PC-3 (cell line): ENCODE results near the gene LBX1. TPM values are rescaled to one million over a fixed set of nuclear protein-coding genes. Genes with fewer than 3 reads are reported as not detected.

Source experiments
- ATAC-seq: fragments of 200-7000 bp; cut with Tn5 transposase; 2 replicates; pipeline ENCODE4 v1.9.1; 2020; ENCODE audit warnings: mild to moderate bottlenecking, moderate library complexity
- BruUV-seq: library from RNA; stranded (reverse); fragments of 400-500 nt; replicated peaks from 2 replicates; lab custom pipeline; 2021; lab: Mats Ljungman, UMichigan
- CTCF ChIA-PET: fragments of 300-600 bp; sonication (Branson Sonifier 250); formaldehyde crosslinking; loops from one replicate; lab custom pipeline; 2022; ENCODE audit warnings: antibody characterized with exemption; lab: Charles Lee
- POLR2A ChIA-PET: fragments of 300-600 bp; sonication (Branson Sonifier 250); formaldehyde crosslinking; loops from one replicate; lab custom pipeline; 2022; ENCODE audit warnings: antibody characterized with exemption; ENCODE audit not compliant: unreplicated experiment; lab: Charles Lee
- DNase-seq: peaks from one replicate; pipeline ENCODE4 v3.0.0-alpha.2; 2015
- H2AFZ ChIP-seq: fragments of 300-600 bp; sonication (generic); 2 replicates; pipeline ENCODE4 v1.6.0; 2016; ENCODE audit warnings: antibody characterized with exemption, low read length
- H3F3A ChIP-seq: fragments of 300-600 bp; sonication (generic); one replicate; pipeline ENCODE4 v1.6.0; 2017; ENCODE audit warnings: antibody characterized with exemption, low read length, control low read depth, mild to moderate bottlenecking; ENCODE audit not compliant: unreplicated experiment
- H3K27ac ChIP-seq: fragments of 300-600 bp; sonication (generic); 2 replicates; pipeline ENCODE4 v1.5.1; 2016; ENCODE audit warnings: mild to moderate bottlenecking, low read length
- H3K27me3 ChIP-seq: fragments of 300-600 bp; sonication (generic); 2 replicates; pipeline ENCODE4 v1.6.1; 2016; ENCODE audit warnings: low read length, mixed read lengths
- H3K36me3 ChIP-seq: fragments of 300-600 bp; sonication (generic); 2 replicates; pipeline ENCODE4 v1.6.1; 2016; ENCODE audit warnings: low read depth, mixed run types, low read length, mixed read lengths
- H3K4me1 ChIP-seq: fragments of 300-600 bp; sonication (generic); 2 replicates; pipeline ENCODE4 v1.5.1; 2016; ENCODE audit warnings: low read length; ENCODE audit not compliant: insufficient read depth
- H3K4me2 ChIP-seq: fragments of 300-600 bp; sonication (generic); 2 replicates; pipeline ENCODE4 v1.6.0; 2016; ENCODE audit warnings: low read length
- H3K4me3 ChIP-seq: fragments of 300-600 bp; sonication (generic); 2 replicates; pipeline ENCODE4 v1.5.1; 2016; ENCODE audit warnings: mild to moderate bottlenecking, low read length, mixed read lengths
- H3K79me2 ChIP-seq: fragments of 300-600 bp; sonication (generic); 2 replicates; pipeline ENCODE4 v1.6.1; 2017; ENCODE audit warnings: low read length, mixed read lengths
- H3K9ac ChIP-seq: fragments of 300-600 bp; sonication (generic); 2 replicates; pipeline ENCODE4 v1.6.0; 2016; ENCODE audit warnings: mild to moderate bottlenecking, low read length
- H3K9me2 ChIP-seq: fragments of 300-600 bp; sonication (generic); replicated peaks from 2 replicates; pipeline ENCODE4 v1.6.1; 2016; ENCODE audit warnings: mixed run types, low read length, mixed read lengths
- H3K9me3 ChIP-seq: fragments of 300-600 bp; sonication (generic); 2 replicates; pipeline ENCODE4 v1.6.1; 2016; ENCODE audit warnings: low read length, mixed read lengths
- H4K20me1 ChIP-seq: fragments of 300-600 bp; sonication (generic); 2 replicates; pipeline ENCODE4 v1.6.1; 2016; ENCODE audit warnings: low read length, mixed read lengths
- CTCF ChIP-seq: fragments of 300-600 bp; sonication (generic); conservative IDR thresholded peaks from 2 replicates; pipeline ENCODE4 v1.5.1; 2017; ENCODE audit warnings: antibody characterized with exemption, low read depth, mild to moderate bottlenecking, low read length
- EZH2 ChIP-seq: fragments of 300-600 bp; sonication (generic); IDR thresholded peaks from one replicate; pipeline ENCODE4 v1.6.1; 2017; ENCODE audit warnings: antibody characterized with exemption, mild to moderate bottlenecking, low read length; ENCODE audit not compliant: unreplicated experiment
- EZH2phosphoT487 ChIP-seq: fragments of 300-600 bp; sonication (generic); IDR thresholded peaks from 2 replicates; pipeline ENCODE4 v1.6.1; 2018; ENCODE audit warnings: mild to moderate bottlenecking, antibody characterized with exemption, low read length, borderline replicate concordance
- intact Hi-C: fragments of 100-400 bp; cut with micrococcal nuclease; formaldehyde crosslinking; loops from 2 replicates; pipeline ENCODE4 v1.9.0; 2023
- total RNA-seq: library from RNA; depleted of rRNA; stranded (reverse); fragments of >200 nt; gene quantifications from 2 replicates; pipeline ENCODE4 v1.2.3, GENCODE V29; 2014

Gene LBX1
- total RNA-seq, 1 experiment from 2014 or later, result not detected

- peaks cover 88% of the 10 kb centered on the region for H3K27me3 ChIP-seq
- no peak for ATAC-seq
- no peaks in the 10 kb centered on the region for H4K20me1 ChIP-seq
- TF ChIP-seq EZH2phosphoT487 (no peak), EZH2 (no peak), CTCF (no peak)
- H3K27ac ChIP-seq, result no peak overlapping the region
- no peak overlapping the region for H3K9ac ChIP-seq
- intact Hi-C loops, result no loop called here
- BruUV-seq, result no TSS peak
- peaks cover 10% of the 10 kb centered on the region for H3K4me1 ChIP-seq
- POLR2A ChIA-PET, result no interaction called here
- no peak overlapping the region for H2AFZ ChIP-seq
- H3K36me3 ChIP-seq, result no peaks in the 10 kb centered on the region
- no peaks in the 10 kb centered on the region for H3F3A ChIP-seq
- CTCF ChIA-PET, result no interaction called here
- DNase-seq, result no peak
- no peak overlapping the region for H3K4me3 ChIP-seq
- H3K9me2 ChIP-seq, result no peaks in the 10 kb centered on the region
- H3K9me3 ChIP-seq, result no peaks in the 10 kb centered on the region
- no peak overlapping the region for H3K4me2 ChIP-seq
- no peaks in the 10 kb centered on the region for H3K79me2 ChIP-seq
Observed at GRCh38 chr10:101218351-101219138, 10.7 kb downstream of the LBX1 start.

- Histone ChIP-seq H3F3A (no peaks in the 10 kb centered on the region), H3K27me3 (peaks cover 79% of the 10 kb centered on the region), H3K9me3 (no peaks in the 10 kb centered on the region), H3K9ac (no peak overlapping the region), H4K20me1 (no peaks in the 10 kb centered on the region), H3K79me2 (no peaks in the 10 kb centered on the region), H3K4me2 (peak overlapping the region; percentile 70), H2AFZ (no peak overlapping the region), H3K36me3 (no peaks in the 10 kb centered on the region), H3K4me1 (peaks cover 10% of the 10 kb centered on the region), H3K9me2 (no peaks in the 10 kb centered on the region), H3K27ac (no peak overlapping the region), H3K4me3 (peak overlapping the region; percentile 28; the same call in 1 of the 2 replicates)
- intact Hi-C loops, result no loop called here
- CTCF ChIA-PET, result no interaction called here
- POLR2A ChIA-PET, result no interaction called here
- BruUV-seq, result no TSS peak
- peak; percentile 62 for DNase-seq
- TF ChIP-seq CTCF (peak; percentile 54), EZH2phosphoT487 (no peak)
- peak; percentile 57 for ATAC-seq
Observed at GRCh38 chr10:101217450-101218281, 11.6 kb downstream of the LBX1 start.

GRCh38 chr10:101217044-101217425 lies 12.2 kb downstream of the LBX1 start:
- peaks cover 77% of the 10 kb centered on the region for H3K27me3 ChIP-seq

More at GRCh38 chr10:101217044-101217425, 12.2 kb downstream of the LBX1 start:
- Histone ChIP-seq H3K4me1 (peaks cover 10% of the 10 kb centered on the region), H3K9me2 (no peaks in the 10 kb centered on the region), H3K4me3 (peak overlapping the region; percentile 28; the same call in 1 of the 2 replicates), H3K9me3 (no peaks in the 10 kb centered on the region), H3F3A (no peaks in the 10 kb centered on the region), H4K20me1 (no peaks in the 10 kb centered on the region), H2AFZ (no peak overlapping the region), H3K9ac (no peak overlapping the region), H3K79me2 (no peaks in the 10 kb centered on the region), H3K27ac (no peak overlapping the region), H3K36me3 (no peaks in the 10 kb centered on the region), H3K4me2 (peak overlapping the region; percentile 70)
- DNase-seq (no peak), ATAC-seq (no peak)
- BruUV-seq, result no TSS peak
- intact Hi-C loops, result no loop called here
- ChIA-PET CTCF (no interaction called here), POLR2A (no interaction called here)
- TF ChIP-seq CTCF, result no peak
- TF ChIP-seq EZH2phosphoT487, result peak; percentile 56; the same call in 1 of the 2 replicates
- TF ChIP-seq EZH2, result peak; percentile 77
